HUES6 (cell line): Measurements from ENCODE around the gene ATF6B.
"Not testable (repeated sequence)": the region's sequence is repeated elsewhere in the genome, so short reads cannot be mapped to it uniquely, and the experiment has no call there.

Experiments
- H3K27ac ChIP-seq: 2 replicates; pipeline ENCODE4 v1.7.0; 2013; ENCODE audit warnings: low read depth, mild to moderate bottlenecking, low read length, inconsistent platforms
- H3K27me3 ChIP-seq: 2 replicates; pipeline ENCODE4 v1.6.1; 2013; ENCODE audit warnings: low read length; ENCODE audit not compliant: control insufficient read depth, insufficient read depth
- H3K36me3 ChIP-seq: 2 replicates; pipeline ENCODE4 v1.6.1; 2013; ENCODE audit warnings: low read length; ENCODE audit not compliant: control insufficient read depth, insufficient read depth
- H3K4me1 ChIP-seq: 2 replicates; pipeline ENCODE4 v1.6.1; 2013; ENCODE audit warnings: low read length; ENCODE audit not compliant: control insufficient read depth, insufficient read depth
- H3K4me3 ChIP-seq: 2 replicates; pipeline ENCODE4 v1.5.1; 2013; ENCODE audit warnings: low read depth, low read length
- H3K9ac ChIP-seq: one replicate; pipeline ENCODE4 v1.6.1; 2013; ENCODE audit warnings: mild to moderate bottlenecking, low read length
- H3K9me3 ChIP-seq: 2 replicates; pipeline ENCODE4 v1.6.1; 2013; ENCODE audit warnings: low read depth, low read length; ENCODE audit not compliant: control insufficient read depth, insufficient read depth

ATF6B gene

DNA sequence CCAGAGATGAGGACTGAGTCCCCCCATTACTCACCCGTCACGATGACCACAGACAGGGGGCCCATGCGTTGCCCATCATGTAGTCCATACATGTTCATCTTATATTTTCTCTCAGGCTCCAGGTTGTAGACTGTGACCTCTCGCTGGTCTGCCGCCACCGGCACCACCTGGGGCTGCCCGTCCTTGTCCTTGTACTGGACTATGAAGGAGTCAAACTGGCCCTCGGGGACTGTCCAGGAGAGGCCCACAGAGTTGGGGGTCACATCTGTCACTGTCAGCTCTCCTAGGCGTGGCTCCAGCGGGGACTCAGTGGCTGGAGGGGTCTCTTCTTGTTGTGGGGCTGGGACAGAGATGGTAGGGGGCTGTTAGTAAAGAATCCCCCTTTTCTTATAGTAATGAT lies 54.4 kb downstream of the ATF6B start:
- Histone ChIP-seq H3K9me3 (no peaks in the 10 kb centered on the region), H3K9ac (no peak overlapping the region), H3K27me3 (no peaks in the 10 kb centered on the region), H3K4me1 (peaks cover 13% of the 10 kb centered on the region; the same call in 1 of the 2 replicates), H3K4me3 (no peak overlapping the region), H3K27ac (no peak overlapping the region), H3K36me3 (no peaks in the 10 kb centered on the region)

DNA sequence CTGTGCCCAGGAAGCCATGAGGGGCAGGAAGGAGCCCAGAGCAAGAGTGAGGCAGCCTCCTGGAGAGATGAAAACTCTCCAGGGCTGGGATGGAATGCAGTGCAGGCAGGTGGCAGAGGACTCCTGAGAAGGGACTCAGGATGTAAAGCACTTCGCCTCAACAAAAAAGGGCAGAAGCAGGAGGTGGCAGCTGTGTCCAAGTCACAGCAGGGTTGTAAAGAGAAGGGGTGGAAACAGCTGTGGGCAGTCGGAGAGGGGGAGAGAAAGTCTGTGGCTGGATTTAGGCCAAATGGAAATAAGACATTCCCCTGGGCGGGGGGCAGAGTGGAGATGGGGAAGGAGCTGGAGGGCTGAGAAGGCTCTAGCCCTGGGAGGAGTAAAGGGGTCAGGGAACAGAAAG lies 54.9 kb downstream of the ATF6B start:
- H3K9ac ChIP-seq, result no peak overlapping the region
- no peaks in the 10 kb centered on the region for H3K9me3 ChIP-seq
- H3K27me3 ChIP-seq, result no peaks in the 10 kb centered on the region
- no peak overlapping the region for H3K4me3 ChIP-seq
- peaks cover 13% of the 10 kb centered on the region; the same call in 1 of the 2 replicates for H3K4me1 ChIP-seq
- H3K27ac ChIP-seq, result no peak overlapping the region
- H3K36me3 ChIP-seq, result no peaks in the 10 kb centered on the region

DNA sequence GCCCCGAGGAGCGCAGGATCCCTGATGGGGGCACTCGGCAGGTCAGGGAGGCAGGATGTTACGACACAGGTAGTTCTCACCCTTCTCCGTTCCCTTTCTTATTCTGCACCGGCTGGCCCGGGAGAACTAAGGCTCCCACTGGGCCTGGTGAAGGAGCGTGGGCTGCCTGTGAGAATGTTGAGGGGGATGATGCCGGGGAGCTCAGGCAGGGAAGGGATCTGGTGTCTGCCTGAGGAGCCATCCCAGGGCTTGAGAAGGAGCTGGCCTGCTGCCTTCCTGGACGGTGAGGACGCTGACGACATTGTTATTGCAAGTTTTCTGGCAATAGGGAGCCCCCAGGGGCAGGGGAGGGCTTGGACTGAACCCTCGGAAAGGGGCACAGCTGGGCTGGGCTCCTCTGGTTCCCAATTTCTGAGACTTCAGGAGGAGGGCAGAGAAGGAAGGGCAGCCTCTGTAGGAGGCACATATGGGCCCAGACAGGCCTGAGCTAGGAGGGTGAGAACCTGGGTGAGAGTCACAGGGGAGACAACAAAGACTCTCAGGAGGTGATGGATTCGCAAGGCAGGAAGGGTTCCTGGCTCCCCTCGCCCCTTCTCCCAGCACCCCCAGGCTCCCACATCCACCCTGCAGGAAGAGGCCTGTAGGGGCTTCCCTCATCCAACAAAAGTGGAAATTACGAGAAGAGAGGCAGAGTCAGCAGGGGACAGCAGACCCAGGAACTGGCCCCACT lies 57.1 kb downstream of the ATF6B start:
- no peaks in the 10 kb centered on the region for H3K27me3 ChIP-seq
- no peak overlapping the region for H3K27ac ChIP-seq
- no peaks in the 10 kb centered on the region for H3K9me3 ChIP-seq
- H3K4me1 ChIP-seq, result peaks cover 13% of the 10 kb centered on the region; the same call in 1 of the 2 replicates
- H3K36me3 ChIP-seq, result no peaks in the 10 kb centered on the region
- H3K4me3 ChIP-seq, result no peak overlapping the region
- no peak overlapping the region for H3K9ac ChIP-seq

DNA sequence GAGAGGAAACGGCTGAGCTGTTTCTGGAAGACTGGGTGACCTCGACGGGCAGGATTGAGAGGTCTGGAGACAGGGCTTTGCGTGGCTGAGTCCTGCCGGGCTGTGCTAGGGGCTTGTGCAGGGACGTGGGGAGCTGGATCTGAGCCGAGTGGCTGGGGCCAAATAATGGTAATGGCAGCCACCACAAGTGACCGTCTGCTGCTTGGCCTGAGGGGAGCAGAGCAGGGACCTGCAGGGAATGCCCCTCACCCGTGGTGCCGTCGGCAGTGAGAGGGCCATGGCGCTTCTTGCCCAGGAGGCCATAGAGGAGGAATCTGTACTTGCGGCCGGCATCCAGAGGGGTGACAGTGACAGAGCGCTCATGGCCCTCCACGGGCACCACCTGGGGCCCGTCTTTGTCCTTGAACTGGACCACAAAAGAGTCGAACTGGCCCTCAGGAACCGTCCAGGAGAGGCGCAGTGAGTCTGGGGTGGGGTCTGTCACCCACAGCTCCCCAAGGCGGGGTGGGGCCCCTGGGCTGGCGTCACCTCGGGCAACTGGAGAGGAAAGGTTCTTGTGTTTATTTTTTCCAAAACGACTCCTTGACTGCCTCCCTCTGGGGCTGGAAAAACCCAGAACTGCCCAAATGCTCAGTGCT lies 58.0 kb downstream of the ATF6B start:
- no peaks in the 10 kb centered on the region for H3K9me3 ChIP-seq
- no peak overlapping the region for H3K27ac ChIP-seq
- peaks cover 13% of the 10 kb centered on the region; the same call in 1 of the 2 replicates for H3K4me1 ChIP-seq
- H3K36me3 ChIP-seq, result no peaks in the 10 kb centered on the region
- H3K9ac ChIP-seq, result no peak overlapping the region
- H3K27me3 ChIP-seq, result no peaks in the 10 kb centered on the region
- H3K4me3 ChIP-seq, result no peak overlapping the region

DNA sequence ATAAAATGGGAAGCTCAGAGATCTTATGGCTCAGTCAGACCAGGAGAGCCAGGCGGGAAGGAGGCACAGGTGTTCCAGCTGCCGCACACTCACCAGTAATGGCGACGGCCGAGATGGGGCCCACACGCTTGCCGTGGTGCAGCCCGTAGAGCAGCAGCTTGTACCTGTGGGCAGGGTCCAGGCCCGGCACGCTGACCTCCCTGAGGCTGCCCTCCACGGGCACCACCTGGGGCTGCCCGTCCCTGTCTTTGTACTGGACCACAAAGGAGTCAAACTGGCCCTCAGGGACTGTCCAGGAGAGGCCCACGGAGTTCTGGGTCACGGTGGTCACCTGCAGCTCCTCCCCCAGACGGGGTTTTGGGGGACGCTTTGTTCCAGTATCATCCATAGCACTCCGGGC lies 58.6 kb downstream of the ATF6B start:
- H3K4me3 ChIP-seq, result no peak overlapping the region
- H3K27ac ChIP-seq, result no peak overlapping the region
- no peaks in the 10 kb centered on the region for H3K36me3 ChIP-seq
- no peak overlapping the region for H3K9ac ChIP-seq
- H3K4me1 ChIP-seq, result peaks cover 13% of the 10 kb centered on the region; the same call in 1 of the 2 replicates
- H3K9me3 ChIP-seq, result no peaks in the 10 kb centered on the region
- H3K27me3 ChIP-seq, result no peaks in the 10 kb centered on the region

DNA sequence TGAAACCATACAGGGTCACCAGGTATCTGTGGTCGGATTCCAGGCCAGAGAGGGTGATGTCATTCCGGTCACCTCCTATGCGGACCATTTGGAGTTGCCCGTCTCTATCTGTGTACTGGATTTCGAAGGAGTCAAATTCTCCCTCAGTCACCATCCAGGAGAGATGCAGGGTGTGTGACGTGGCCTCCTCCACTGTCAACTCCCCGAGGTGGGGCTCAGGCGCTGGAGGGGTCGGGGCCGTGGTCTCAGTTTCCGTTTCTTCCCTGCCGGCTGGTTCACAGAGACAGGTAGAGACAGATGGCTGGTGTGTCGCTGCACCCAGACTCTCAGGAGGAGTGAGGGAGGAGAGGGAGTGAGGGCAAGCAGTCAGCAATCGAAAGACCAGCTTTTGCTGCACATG lies 59.2 kb downstream of the ATF6B start:
- H3K27ac ChIP-seq, result no peak overlapping the region
- H3K4me1 ChIP-seq, result peaks cover 13% of the 10 kb centered on the region; the same call in 1 of the 2 replicates
- H3K27me3 ChIP-seq, result no peaks in the 10 kb centered on the region
- no peaks in the 10 kb centered on the region for H3K9me3 ChIP-seq
- no peak overlapping the region for H3K9ac ChIP-seq
- no peaks in the 10 kb centered on the region for H3K36me3 ChIP-seq
- H3K4me3 ChIP-seq, result no peak overlapping the region

DNA sequence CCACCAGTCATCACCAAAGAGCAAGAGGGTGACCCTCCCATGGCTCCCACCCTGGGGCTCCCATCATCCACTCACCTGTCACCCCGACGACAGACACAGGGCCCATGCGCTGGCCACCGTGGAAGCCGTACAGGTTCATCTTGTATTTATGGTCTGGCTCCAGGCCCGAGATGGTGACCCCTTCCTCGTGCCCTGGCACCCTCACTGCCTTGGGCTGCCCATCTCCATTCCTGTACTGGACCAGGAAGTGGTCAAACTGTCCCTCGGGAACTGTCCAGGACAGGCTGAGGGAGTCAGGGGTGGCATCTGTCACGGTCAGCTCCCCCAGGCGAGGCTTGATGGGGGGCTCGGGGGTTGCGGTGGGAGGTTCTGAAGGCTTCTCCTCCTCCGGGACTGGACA lies 59.7 kb downstream of the ATF6B start:
- H3K9ac ChIP-seq, H3K9me3 ChIP-seq, H3K4me3 ChIP-seq, H3K36me3 ChIP-seq, H3K27me3 ChIP-seq, H3K27ac ChIP-seq: not testable (repeated sequence)
- peaks cover 13% of the 10 kb centered on the region; the same call in 1 of the 2 replicates for H3K4me1 ChIP-seq

DNA sequence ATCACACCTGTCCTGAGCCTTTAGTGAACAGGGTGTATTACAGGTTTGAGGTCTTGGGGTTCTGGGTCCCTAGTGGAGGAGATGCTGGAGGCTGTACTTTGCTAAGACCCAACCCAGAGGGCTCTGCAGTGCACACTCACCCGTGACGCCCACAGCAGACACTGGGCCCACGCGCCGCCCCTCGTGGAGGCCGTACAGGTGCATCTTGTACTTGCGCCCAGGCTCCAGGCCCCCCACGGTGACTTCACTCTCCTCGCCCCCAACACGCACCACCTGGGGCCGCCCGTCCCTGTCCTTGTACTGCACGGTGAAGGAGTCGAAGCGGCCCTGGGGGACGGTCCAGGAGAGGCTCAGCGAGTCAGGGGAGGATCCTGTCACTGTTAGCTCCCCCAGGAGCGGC lies 60.5 kb downstream of the ATF6B start:
- H3K27ac ChIP-seq, H3K36me3 ChIP-seq: not testable (repeated sequence)

More for the DNA sequence above, 60.5 kb downstream of the ATF6B start:
- not testable (repeated sequence) for H3K27me3 ChIP-seq, H3K9ac ChIP-seq, H3K9me3 ChIP-seq, H3K4me3 ChIP-seq
- H3K4me1 ChIP-seq, result peaks cover 13% of the 10 kb centered on the region; the same call in 1 of the 2 replicates
